ENCODE measurements around the gene LSAMP.
A peak's percentile ranks its signal among the peaks of the same experiment; 100 is the strongest.

The LSAMP gene

DNA sequence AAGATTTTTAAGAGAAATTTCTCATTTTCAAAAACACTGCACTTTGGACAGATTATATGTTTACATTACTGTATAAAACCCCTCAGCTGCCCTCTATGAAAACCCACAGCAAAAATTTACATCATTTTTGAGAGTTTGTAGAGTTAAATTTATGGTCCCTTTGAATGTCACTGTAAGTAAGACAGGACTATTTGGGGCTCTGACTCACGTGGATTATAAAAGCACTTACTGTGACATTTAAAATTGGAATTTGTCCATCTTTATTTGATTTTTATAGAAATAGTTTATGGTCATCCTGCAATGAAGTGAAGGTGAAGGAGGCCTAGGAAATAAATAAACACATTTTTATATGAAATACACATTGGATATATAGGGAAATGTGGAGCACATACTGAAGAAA lies 672.3 kb downstream of the LSAMP start (continued):
- TF ChIP-seq OSR2 (tag by site-specific recombination; IDR thresholded peaks at IDR 0.05) (no peak), GLIS1 (tag by site-specific recombination; IDR thresholded peaks at IDR 0.05) (no peak), ZNF24 (tag by site-specific recombination; IDR thresholded peaks at IDR 0.05) (no peak), ZFP37 (tag by site-specific recombination; IDR thresholded peaks at IDR 0.05) (no peak)
- TF ChIP-seq, protein P1, sequence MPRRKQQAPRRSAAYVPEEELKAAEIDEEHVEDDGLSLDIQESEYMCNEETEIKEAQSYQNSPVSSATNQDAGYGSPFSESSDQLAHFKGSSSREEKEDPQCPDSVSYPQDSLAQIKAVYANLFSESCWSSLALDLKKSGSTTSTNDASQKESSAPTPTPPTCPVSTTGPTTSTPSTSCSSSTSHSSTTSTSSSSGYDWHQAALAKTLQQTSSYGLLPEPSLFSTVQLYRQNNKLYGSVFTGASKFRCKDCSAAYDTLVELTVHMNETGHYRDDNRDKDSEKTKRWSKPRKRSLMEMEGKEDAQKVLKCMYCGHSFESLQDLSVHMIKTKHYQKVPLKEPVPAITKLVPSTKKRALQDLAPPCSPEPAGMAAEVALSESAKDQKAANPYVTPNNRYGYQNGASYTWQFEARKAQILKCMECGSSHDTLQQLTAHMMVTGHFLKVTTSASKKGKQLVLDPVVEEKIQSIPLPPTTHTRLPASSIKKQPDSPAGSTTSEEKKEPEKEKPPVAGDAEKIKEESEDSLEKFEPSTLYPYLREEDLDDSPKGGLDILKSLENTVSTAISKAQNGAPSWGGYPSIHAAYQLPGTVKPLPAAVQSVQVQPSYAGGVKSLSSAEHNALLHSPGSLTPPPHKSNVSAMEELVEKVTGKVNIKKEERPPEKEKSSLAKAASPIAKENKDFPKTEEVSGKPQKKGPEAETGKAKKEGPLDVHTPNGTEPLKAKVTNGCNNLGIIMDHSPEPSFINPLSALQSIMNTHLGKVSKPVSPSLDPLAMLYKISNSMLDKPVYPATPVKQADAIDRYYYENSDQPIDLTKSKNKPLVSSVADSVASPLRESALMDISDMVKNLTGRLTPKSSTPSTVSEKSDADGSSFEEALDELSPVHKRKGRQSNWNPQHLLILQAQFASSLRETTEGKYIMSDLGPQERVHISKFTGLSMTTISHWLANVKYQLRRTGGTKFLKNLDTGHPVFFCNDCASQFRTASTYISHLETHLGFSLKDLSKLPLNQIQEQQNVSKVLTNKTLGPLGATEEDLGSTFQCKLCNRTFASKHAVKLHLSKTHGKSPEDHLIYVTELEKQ (tag by site-specific recombination; IDR thresholded peaks at IDR 0.05; ENCODE audit: borderline replicate concordance), result no peak
- TF ChIP-seq, protein P2, sequence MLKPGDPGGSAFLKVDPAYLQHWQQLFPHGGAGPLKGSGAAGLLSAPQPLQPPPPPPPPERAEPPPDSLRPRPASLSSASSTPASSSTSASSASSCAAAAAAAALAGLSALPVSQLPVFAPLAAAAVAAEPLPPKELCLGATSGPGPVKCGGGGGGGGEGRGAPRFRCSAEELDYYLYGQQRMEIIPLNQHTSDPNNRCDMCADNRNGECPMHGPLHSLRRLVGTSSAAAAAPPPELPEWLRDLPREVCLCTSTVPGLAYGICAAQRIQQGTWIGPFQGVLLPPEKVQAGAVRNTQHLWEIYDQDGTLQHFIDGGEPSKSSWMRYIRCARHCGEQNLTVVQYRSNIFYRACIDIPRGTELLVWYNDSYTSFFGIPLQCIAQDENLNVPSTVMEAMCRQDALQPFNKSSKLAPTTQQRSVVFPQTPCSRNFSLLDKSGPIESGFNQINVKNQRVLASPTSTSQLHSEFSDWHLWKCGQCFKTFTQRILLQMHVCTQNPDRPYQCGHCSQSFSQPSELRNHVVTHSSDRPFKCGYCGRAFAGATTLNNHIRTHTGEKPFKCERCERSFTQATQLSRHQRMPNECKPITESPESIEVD (tag by site-specific recombination; IDR thresholded peaks at IDR 0.05), result no peak

DNA sequence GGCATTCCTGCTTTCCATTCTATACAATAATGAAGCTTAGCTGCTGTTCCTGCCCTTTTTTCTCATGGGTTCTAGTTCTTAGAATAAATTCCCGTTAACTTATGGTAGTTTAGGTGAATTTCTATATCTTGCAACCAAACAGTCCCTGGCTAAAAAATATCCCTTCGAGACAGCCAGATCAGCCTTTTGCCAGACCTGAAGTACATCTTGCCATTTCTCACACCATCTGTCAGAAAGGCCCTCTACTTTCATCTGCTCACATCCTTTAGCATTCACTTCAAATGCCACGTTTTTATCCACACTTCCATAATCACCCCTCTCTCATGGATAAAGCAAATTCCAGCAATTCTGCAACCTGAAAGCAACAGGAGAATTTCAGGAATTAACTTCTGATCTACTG lies 676.6 kb downstream of the LSAMP start:
- Histone ChIP-seq H3K9me3 (ENCODE audit: control insufficient read depth, insufficient read depth, low read depth, low read length) (no peaks in the 10 kb centered on the region), H3K36me3 (ENCODE audit: control insufficient read depth in 2 of 2, insufficient read depth in 1 of 2, low read length in 2 of 2) (no peaks in the 10 kb centered on the region), H3K27ac (ENCODE audit: extremely low read depth, low read depth, low read length) (no peak overlapping the region), H3K4me1 (ENCODE audit: control insufficient read depth, insufficient read depth, low read length) (no peaks in the 10 kb centered on the region), H3K4me3 (ENCODE audit: low read depth, low read length) (no peak overlapping the region)
- CTCF ChIA-PET, result no interaction called here
- TF ChIP-seq, protein P3, sequence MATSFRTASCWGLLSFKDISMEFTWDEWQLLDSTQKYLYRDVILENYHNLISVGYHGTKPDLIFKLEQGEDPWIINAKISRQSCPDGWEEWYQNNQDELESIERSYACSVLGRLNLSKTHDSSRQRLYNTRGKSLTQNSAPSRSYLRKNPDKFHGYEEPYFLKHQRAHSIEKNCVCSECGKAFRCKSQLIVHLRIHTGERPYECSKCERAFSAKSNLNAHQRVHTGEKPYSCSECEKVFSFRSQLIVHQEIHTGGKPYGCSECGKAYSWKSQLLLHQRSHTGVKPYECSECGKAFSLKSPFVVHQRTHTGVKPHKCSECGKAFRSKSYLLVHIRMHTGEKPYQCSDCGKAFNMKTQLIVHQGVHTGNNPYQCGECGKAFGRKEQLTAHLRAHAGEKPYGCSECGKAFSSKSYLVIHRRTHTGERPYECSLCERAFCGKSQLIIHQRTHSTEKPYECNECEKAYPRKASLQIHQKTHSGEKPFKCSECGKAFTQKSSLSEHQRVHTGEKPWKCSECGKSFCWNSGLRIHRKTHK (tag by site-specific recombination; IDR thresholded peaks at IDR 0.05), result no peak
- no peak for TF ChIP-seq ZNF266 (tag by site-specific recombination; IDR thresholded peaks at IDR 0.05; ENCODE audit: low read depth)
- no peak for TF ChIP-seq ZNF624 (tag by site-specific recombination; IDR thresholded peaks at IDR 0.05)
- no peak for TF ChIP-seq ZBTB17 (tag by site-specific recombination; IDR thresholded peaks at IDR 0.05)
- no peak for TF ChIP-seq ZBTB8A (tag by site-specific recombination; IDR thresholded peaks at IDR 0.05)
- TF ChIP-seq, protein P4, sequence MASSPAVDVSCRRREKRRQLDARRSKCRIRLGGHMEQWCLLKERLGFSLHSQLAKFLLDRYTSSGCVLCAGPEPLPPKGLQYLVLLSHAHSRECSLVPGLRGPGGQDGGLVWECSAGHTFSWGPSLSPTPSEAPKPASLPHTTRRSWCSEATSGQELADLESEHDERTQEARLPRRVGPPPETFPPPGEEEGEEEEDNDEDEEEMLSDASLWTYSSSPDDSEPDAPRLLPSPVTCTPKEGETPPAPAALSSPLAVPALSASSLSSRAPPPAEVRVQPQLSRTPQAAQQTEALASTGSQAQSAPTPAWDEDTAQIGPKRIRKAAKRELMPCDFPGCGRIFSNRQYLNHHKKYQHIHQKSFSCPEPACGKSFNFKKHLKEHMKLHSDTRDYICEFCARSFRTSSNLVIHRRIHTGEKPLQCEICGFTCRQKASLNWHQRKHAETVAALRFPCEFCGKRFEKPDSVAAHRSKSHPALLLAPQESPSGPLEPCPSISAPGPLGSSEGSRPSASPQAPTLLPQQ (tag by site-specific recombination; IDR thresholded peaks at IDR 0.05), result no peak
- POLR2A ChIA-PET, result no interaction called here

DNA sequence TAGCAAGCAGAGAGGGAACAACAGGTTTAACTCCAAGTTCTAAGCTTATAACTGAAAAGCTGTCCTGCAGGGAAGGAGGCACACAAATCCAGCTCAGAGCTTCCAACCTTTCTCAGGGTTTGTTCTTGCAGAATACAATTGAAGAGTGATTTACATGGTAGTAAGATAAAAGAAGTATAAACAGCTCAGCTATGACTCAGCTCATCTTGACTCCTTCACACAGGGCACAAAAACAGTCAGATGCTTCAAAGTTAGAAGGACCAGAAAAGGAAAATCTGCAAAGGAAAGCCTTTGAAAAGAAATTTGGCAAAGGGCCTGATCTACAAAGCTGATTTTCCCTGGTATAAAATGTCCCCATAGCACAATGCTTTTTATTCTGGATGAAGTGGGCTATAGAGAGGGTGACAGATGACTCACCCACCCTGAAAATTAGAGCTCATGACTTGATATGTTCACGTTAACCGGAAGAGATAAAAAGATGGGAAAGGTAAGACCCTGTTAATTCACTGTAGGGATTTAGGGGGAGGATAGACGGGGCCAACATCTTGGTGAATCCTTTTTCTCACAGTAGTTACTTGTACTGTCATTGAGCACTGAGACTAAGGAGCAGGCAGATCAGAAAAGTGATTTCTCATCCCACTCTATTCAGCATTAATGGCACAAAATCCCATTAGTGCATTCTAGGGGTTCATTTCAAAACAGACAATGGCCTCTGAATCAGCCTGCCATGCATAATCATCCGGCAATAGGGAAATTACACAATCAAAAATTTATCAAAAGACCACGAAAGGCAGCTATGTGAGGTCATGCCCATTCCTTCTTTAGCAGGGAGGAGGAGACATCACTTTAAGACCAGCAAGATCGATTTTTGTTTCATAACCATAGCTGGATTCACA lies 678.5 kb downstream of the LSAMP start:
- ChIA-PET POLR2A (no interaction called here), CTCF (no interaction called here)
- H3K27ac ChIP-seq (ENCODE audit: extremely low read depth, low read depth, low read length), result no peak overlapping the region
- no peaks in the 10 kb centered on the region for H3K9me3 ChIP-seq (ENCODE audit: control insufficient read depth, insufficient read depth, low read depth, low read length)
- 0 out of 2 replicates have a peak, but pooled peaks have one; percentile 7 for TF ChIP-seq ZNF629 (tag by site-specific recombination; IDR thresholded peaks at IDR 0.05)
- TF ChIP-seq ZNF391 (tag by site-specific recombination; IDR thresholded peaks at IDR 0.05; ENCODE audit: borderline replicate concordance, low read depth), result no peak
- H3K4me3 ChIP-seq (ENCODE audit: low read depth, low read length), result no peak overlapping the region
- no peaks in the 10 kb centered on the region for H3K4me1 ChIP-seq (ENCODE audit: control insufficient read depth, insufficient read depth, low read length)
- no peaks in the 10 kb centered on the region for H3K36me3 ChIP-seq (ENCODE audit: control insufficient read depth in 2 of 2, insufficient read depth in 1 of 2, low read length in 2 of 2)
